Measurements from ENCODE around the gene ATF2.

The ATF2 gene

DNA sequence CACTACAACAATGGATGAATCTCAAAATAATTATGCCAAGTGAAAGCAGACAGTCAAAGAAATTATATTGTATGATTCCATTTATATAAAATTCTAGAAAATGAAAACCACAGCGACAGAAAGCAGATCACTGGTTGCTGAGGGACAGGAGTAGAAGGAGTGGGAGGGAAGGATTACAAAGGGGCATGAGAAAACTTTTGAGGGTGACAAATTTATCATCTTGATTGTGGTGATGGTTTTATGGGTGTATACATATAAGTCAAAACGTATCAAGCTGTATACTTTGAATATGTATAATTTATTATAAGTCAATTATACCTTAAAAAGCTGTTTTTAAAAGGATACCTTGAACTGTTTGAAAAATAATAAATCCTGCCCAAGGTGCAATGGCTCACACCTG lies 27.7 kb downstream of the ATF2 start:
- TF ChIP-seq, protein P1, sequence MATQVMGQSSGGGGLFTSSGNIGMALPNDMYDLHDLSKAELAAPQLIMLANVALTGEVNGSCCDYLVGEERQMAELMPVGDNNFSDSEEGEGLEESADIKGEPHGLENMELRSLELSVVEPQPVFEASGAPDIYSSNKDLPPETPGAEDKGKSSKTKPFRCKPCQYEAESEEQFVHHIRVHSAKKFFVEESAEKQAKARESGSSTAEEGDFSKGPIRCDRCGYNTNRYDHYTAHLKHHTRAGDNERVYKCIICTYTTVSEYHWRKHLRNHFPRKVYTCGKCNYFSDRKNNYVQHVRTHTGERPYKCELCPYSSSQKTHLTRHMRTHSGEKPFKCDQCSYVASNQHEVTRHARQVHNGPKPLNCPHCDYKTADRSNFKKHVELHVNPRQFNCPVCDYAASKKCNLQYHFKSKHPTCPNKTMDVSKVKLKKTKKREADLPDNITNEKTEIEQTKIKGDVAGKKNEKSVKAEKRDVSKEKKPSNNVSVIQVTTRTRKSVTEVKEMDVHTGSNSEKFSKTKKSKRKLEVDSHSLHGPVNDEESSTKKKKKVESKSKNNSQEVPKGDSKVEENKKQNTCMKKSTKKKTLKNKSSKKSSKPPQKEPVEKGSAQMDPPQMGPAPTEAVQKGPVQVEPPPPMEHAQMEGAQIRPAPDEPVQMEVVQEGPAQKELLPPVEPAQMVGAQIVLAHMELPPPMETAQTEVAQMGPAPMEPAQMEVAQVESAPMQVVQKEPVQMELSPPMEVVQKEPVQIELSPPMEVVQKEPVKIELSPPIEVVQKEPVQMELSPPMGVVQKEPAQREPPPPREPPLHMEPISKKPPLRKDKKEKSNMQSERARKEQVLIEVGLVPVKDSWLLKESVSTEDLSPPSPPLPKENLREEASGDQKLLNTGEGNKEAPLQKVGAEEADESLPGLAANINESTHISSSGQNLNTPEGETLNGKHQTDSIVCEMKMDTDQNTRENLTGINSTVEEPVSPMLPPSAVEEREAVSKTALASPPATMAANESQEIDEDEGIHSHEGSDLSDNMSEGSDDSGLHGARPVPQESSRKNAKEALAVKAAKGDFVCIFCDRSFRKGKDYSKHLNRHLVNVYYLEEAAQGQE (IDR thresholded peaks at IDR 0.05; ENCODE audit: insufficient read depth in 1 of 2, low read depth in 2 of 2, low read length in 2 of 2): no peak
- no peak for TF ChIP-seq POLR2AphosphoS5 (IDR thresholded peaks at IDR 0.05; ENCODE audit: low read depth, low read length)
- TF ChIP-seq SIN3A (IDR thresholded peaks at IDR 0.05; ENCODE audit: borderline replicate concordance, insufficient read depth, low read length): no peak
- TF ChIP-seq TAF1 (IDR thresholded peaks at IDR 0.05; ENCODE audit: borderline replicate concordance, insufficient read depth, low read length): no peak
- no peak for TF ChIP-seq FOXP2 (optimal IDR thresholded peaks at IDR 0.05; ENCODE audit: borderline replicate concordance, extremely low read depth, extremely low read length, insufficient read depth)

DNA sequence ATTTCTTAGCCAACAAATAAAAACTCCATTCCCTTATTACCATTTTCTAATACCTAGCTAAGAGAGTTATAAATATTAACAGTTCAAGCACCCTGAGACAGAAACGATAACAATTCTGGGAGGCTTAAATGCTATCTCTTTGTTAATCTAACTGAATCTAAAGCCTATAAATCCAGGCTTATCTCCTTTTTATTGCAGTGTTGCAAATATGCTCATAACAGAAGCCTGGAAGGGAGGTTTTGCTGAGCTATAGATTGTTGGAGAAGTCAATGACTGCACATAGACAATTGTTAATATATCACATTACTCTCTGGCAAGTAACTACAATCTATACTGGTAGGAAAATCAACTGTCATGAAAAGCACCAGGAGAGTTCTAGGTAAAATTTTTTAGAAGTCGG lies 30.2 kb downstream of the ATF2 start:
- TF ChIP-seq TAF1 (IDR thresholded peaks at IDR 0.05; ENCODE audit: borderline replicate concordance, insufficient read depth, low read length) (no peak), FOXP2 (optimal IDR thresholded peaks at IDR 0.05; ENCODE audit: borderline replicate concordance, extremely low read depth, extremely low read length, insufficient read depth) (no peak), SIN3A (IDR thresholded peaks at IDR 0.05; ENCODE audit: borderline replicate concordance, insufficient read depth, low read length) (no peak), POLR2AphosphoS5 (IDR thresholded peaks at IDR 0.05; ENCODE audit: low read depth, low read length) (no peak)
- TF ChIP-seq, protein P1 (IDR thresholded peaks at IDR 0.05; ENCODE audit: insufficient read depth in 1 of 2, low read depth in 2 of 2, low read length in 2 of 2): no peak

DNA sequence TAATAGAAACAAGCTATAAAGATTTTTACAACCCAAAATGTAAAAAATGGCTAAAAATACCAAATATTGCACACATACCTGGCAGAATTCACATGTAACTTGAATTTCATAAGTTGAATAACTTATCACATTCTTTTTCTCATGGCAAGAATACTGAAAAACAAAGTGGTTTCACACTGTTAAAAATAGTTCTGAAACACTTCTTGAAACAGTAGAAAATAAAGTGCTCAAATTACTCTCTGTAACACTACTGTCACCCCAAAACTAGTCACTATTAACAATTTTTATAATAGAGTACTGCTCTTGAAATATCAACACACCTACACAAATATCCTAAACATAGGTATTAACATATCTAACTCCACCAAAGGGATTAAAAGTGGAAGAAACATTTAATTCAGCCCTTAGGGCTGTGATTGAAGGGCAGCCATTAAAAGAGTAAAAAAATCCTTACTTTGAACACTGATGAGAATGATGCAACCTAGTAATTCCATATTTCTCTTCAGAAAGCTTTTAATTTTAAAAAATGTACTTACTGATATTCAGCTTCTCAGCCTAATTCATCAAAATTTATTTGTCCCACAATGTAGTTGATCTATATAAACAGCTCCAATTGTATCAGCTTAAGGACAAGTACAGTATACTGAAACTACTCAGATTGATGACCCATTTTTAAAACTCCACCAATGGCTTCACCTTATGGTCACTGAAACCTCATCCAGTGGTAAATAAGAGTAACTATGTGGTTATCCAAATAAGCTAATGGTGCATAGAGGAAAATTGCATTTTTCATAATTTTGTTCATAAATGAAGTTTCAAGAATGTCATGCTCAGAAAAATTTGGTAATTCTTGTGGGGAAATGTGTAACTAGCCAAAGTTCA lies 31.4 kb downstream of the ATF2 start:
- TF ChIP-seq FOXP2 (optimal IDR thresholded peaks at IDR 0.05; ENCODE audit: borderline replicate concordance, extremely low read depth, extremely low read length, insufficient read depth) (no peak), SIN3A (IDR thresholded peaks at IDR 0.05; ENCODE audit: borderline replicate concordance, insufficient read depth, low read length) (no peak), POLR2AphosphoS5 (IDR thresholded peaks at IDR 0.05; ENCODE audit: low read depth, low read length) (no peak), TAF1 (IDR thresholded peaks at IDR 0.05; ENCODE audit: borderline replicate concordance, insufficient read depth, low read length) (no peak)
- TF ChIP-seq, protein P1 (IDR thresholded peaks at IDR 0.05; ENCODE audit: insufficient read depth in 1 of 2, low read depth in 2 of 2, low read length in 2 of 2): no peak

DNA sequence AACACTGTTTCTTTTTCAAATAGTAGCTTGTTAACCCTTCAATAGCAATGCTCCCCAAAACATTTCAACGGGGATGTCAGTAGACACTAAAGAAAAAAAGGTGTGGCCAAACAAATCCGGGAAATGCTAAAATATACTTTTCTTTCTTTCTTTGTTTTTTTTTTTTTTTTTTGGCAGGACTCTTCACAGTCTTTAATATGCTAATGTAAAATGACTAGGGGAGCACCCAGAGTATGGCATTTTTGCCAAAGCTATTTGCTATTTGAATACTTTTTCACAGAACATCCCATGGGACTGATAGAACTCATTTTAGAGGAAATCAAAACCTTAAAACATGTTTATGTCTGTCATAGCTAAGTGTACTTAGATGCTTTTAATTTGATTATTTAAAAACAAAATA lies 32.1 kb downstream of the ATF2 start:
- no peak for TF ChIP-seq TAF1 (IDR thresholded peaks at IDR 0.05; ENCODE audit: borderline replicate concordance, insufficient read depth, low read length)
- no peak for TF ChIP-seq SIN3A (IDR thresholded peaks at IDR 0.05; ENCODE audit: borderline replicate concordance, insufficient read depth, low read length)
- no peak for TF ChIP-seq POLR2AphosphoS5 (IDR thresholded peaks at IDR 0.05; ENCODE audit: low read depth, low read length)
- TF ChIP-seq, protein P1 (IDR thresholded peaks at IDR 0.05; ENCODE audit: insufficient read depth in 1 of 2, low read depth in 2 of 2, low read length in 2 of 2): no peak
- no peak for TF ChIP-seq FOXP2 (optimal IDR thresholded peaks at IDR 0.05; ENCODE audit: borderline replicate concordance, extremely low read depth, extremely low read length, insufficient read depth)

All from PFSK-1 (cell line).